ENCODE measurements around the gene ZBTB38. TPM values are rescaled to one million over a fixed set of nuclear protein-coding genes. Genes with fewer than 3 reads are reported as not detected.

ZBTB38 gene
- total RNA-seq, 1 experiment from 2014 or later, result 49.0 TPM

Other genes with a start within 250 kb of the ZBTB38 start
- gene PXYLP1, start 136.7 kb upstream of the ZBTB38 start, total RNA-seq (2014; rRNA removed; shearing (Covaris generic)), result 13.2 and 18.0 TPM in 2 replicates
- gene RASA2, start 118.5 kb downstream of the ZBTB38 start, total RNA-seq (2014; rRNA removed; shearing (Covaris generic)), result 5.1 and 8.1 TPM in 2 replicates

Data from H4 (cell line).